Hepatocyte (in vitro differentiated cells): Measurements from ENCODE around the gene FBXO10. TPM values are rescaled to one million over a fixed set of nuclear protein-coding genes. Genes with fewer than 3 reads are reported as not detected.

Experiments
- DNase-seq: peaks from one replicate; pipeline ENCODE4 v3.0.0-alpha.2; 2016; ENCODE audit warnings: low spot score
- H2AFZ ChIP-seq: fragments of 200-600 bp; sonication (generic); 2 replicates; pipeline ENCODE4 v1.6.0; 2016; ENCODE audit warnings: antibody characterized with exemption, mild to moderate bottlenecking
- H3K27ac ChIP-seq: fragments of 200-600 bp; sonication (generic); 2 replicates; pipeline ENCODE4 v1.5.1; 2016; ENCODE audit warnings: mild to moderate bottlenecking
- H3K27me3 ChIP-seq: fragments of 200-600 bp; sonication (generic); 2 replicates; pipeline ENCODE4 v1.6.1; 2016
- H3K36me3 ChIP-seq: fragments of 200-600 bp; sonication (generic); replicated peaks from 2 replicates; pipeline ENCODE4 v1.5.1; 2016; ENCODE audit warnings: low read depth; ENCODE audit not compliant: insufficient read depth
- H3K4me1 ChIP-seq: fragments of 200-600 bp; sonication (generic); 2 replicates; pipeline ENCODE4 v1.5.1; 2016; ENCODE audit warnings: mild to moderate bottlenecking, moderate library complexity; ENCODE audit not compliant: insufficient read depth
- H3K4me2 ChIP-seq: fragments of 200-600 bp; sonication (generic); 2 replicates; pipeline ENCODE4 v1.6.0; 2016
- H3K4me3 ChIP-seq: fragments of 200-600 bp; sonication (generic); 2 replicates; pipeline ENCODE4 v1.5.1; 2016; ENCODE audit warnings: mild to moderate bottlenecking
- H3K79me2 ChIP-seq: fragments of 200-600 bp; sonication (generic); 2 replicates; pipeline ENCODE4 v1.6.0; 2017; ENCODE audit warnings: mild to moderate bottlenecking
- H3K9me2 ChIP-seq: fragments of 200-600 bp; sonication (generic); replicated peaks from 2 replicates; pipeline ENCODE4 v1.6.0; 2017; ENCODE audit warnings: mild to moderate bottlenecking; ENCODE audit not compliant: insufficient read depth
- H3K9me3 ChIP-seq: fragments of 200-600 bp; sonication (generic); 2 replicates; pipeline ENCODE4 v1.5.1; 2016; ENCODE audit warnings: low read depth, mild to moderate bottlenecking
- H4K20me1 ChIP-seq: fragments of 200-600 bp; sonication (generic); 2 replicates; pipeline ENCODE4 v1.6.0; 2016; ENCODE audit warnings: mild to moderate bottlenecking; ENCODE audit not compliant: insufficient read depth, poor library complexity, severe bottlenecking
- CTCF ChIP-seq: fragments of 200-600 bp; sonication (generic); IDR thresholded peaks from 2 replicates; pipeline ENCODE4 v1.5.1; 2016; ENCODE audit warnings: antibody characterized with exemption, mild to moderate bottlenecking; ENCODE audit not compliant: poor library complexity
- EZH2 ChIP-seq: fragments of 200-600 bp; sonication (generic); IDR thresholded peaks from 2 replicates; pipeline ENCODE4 v1.6.1; 2016; ENCODE audit warnings: antibody characterized with exemption, mild to moderate bottlenecking, borderline replicate concordance
- EZH2phosphoT487 ChIP-seq: fragments of 200-600 bp; sonication (generic); IDR thresholded peaks from one replicate; pipeline ENCODE4 v1.6.1; 2018; ENCODE audit warnings: antibody characterized with exemption, mild to moderate bottlenecking, low read depth, moderate library complexity; ENCODE audit not compliant: unreplicated experiment, severe bottlenecking
- WGBS: methylation state at CpG from one replicate; pipeline ENCODE4 v1.1.6; 2016; ENCODE audit warnings: low lambda C conversion rate; ENCODE audit errors: missing lambda C conversion rate; 5-methylcytosine and 5-hydroxymethylcytosine counted together
- polyA plus RNA-seq: library from polyadenylated mRNA; unstranded; fragments of >200 nt; fragmentation: Nextera tagmentation; extraction: Ambion mirVana; gene quantifications from 2 replicates; pipeline ENCODE4 v1.2.1, GENCODE V29; 2016
- total RNA-seq: library from RNA; depleted of rRNA; stranded (reverse); fragments of >200 nt; gene quantifications from 2 replicates; pipeline ENCODE4 v1.2.3, GENCODE V29; 2014

The FBXO10 gene
- total and polyA plus RNA-seq, 2 experiments from 2014 or later = 7.4 to 12.5 TPM

DNA sequence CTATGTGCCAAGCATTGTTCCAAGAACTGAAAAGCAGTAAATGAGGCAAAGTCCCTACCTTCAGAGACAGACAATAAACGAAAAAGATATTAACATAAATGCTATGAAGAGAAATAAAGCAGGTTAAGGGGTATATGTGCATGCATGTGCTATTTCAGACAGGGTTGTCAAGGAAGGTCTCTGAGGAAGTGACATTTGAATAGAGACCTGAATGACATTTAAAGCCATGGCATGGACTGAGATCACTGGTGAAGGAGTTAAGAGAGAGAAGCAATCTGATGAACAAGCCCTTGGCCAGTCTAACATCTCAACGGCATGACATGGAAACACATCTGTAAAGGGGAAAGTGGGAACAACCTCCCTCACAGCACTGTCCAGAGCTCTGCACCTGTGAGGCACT, 14.5 kb downstream of the FBXO10 start:
- no peak for DNase-seq

DNA sequence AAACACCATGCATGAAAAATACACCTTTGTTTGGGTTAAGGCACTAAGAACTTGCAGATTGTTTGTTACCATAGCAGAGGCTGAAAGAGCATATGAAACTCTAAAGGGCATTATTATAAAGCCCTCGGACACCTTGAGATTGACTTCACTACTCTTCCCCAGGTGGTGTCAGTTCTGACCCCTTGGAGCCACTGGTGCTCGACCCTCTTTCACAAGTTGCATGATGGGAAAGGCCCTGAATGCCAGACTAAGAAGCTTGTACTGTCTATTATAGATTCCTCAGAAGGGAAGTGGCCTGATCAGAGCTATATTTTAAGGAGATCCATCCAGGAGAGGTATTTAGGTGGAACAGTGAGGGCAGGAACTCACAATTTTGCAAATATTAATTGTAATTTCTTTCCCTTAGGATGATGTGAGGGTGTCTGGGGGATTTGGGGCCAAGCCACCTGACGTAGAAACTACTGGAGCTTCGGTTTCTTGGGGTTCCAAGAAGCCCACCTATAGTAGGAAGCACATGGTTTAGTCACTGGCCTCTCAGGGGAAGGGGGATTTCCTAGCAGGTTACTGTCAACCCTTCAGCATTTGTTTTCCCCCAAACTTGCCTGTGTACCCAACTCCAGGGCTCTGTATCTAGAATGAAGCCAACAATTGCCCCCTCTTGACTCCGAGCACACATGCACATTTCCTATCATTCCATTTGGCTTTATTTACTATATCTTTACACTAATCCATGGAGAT, 16.2 kb downstream of the FBXO10 start:
- Histone ChIP-seq H3K4me3 (no peak overlapping the region), H3K27ac (no peak overlapping the region), H3K36me3 (no peaks in the 10 kb centered on the region), H3K79me2 (peaks cover 2% of the 10 kb centered on the region), H3K27me3 (no peaks in the 10 kb centered on the region), H3K4me2 (no peak overlapping the region), H3K9me3 (no peaks in the 10 kb centered on the region), H3K4me1 (no peaks in the 10 kb centered on the region), H3K9me2 (no peaks in the 10 kb centered on the region), H4K20me1 (no peaks in the 10 kb centered on the region), H2AFZ (no peak overlapping the region)
- TF ChIP-seq EZH2 = no peak
- no peak for TF ChIP-seq CTCF
- TF ChIP-seq EZH2phosphoT487 = no peak
- DNase-seq = no peak
- 94% methylated on average over 5 of the region's 5 CpGs for WGBS

More for the DNA sequence above, 14.5 kb downstream of the FBXO10 start:
- Histone ChIP-seq H3K27ac (no peak overlapping the region), H3K4me1 (no peaks in the 10 kb centered on the region), H3K36me3 (no peaks in the 10 kb centered on the region), H3K4me3 (no peak overlapping the region), H4K20me1 (no peaks in the 10 kb centered on the region), H2AFZ (no peak overlapping the region), H3K9me2 (no peaks in the 10 kb centered on the region), H3K27me3 (no peaks in the 10 kb centered on the region), H3K4me2 (no peak overlapping the region), H3K79me2 (peaks cover 2% of the 10 kb centered on the region), H3K9me3 (no peaks in the 10 kb centered on the region)
- 86% methylated on average over 2 of the region's 2 CpGs for WGBS
- no peak for TF ChIP-seq CTCF
- TF ChIP-seq EZH2phosphoT487 = no peak
- no peak for TF ChIP-seq EZH2

GRCh38 chr9:37559125-37559524, 17.1 kb downstream of the FBXO10 start:
- Histone ChIP-seq H4K20me1 (no peaks in the 10 kb centered on the region), H3K4me2 (no peak overlapping the region), H3K4me3 (no peak overlapping the region), H3K79me2 (peaks cover 2% of the 10 kb centered on the region), H3K36me3 (no peaks in the 10 kb centered on the region), H2AFZ (no peak overlapping the region), H3K9me3 (no peaks in the 10 kb centered on the region), H3K27me3 (no peaks in the 10 kb centered on the region), H3K27ac (no peak overlapping the region), H3K9me2 (no peaks in the 10 kb centered on the region), H3K4me1 (no peaks in the 10 kb centered on the region)
- TF ChIP-seq EZH2 (no peak), EZH2phosphoT487 (no peak), CTCF (no peak)
- WGBS = 86% methylated on average over 1 of the region's 1 CpG
- DNase-seq = no peak

GRCh38 chr9:37555786-37556185, 20.4 kb downstream of the FBXO10 start:
- Histone ChIP-seq H2AFZ (no peak overlapping the region), H3K79me2 (no peaks in the 10 kb centered on the region), H3K9me3 (no peaks in the 10 kb centered on the region), H3K4me2 (no peak overlapping the region), H3K9me2 (no peaks in the 10 kb centered on the region), H3K4me1 (no peaks in the 10 kb centered on the region), H3K27me3 (no peaks in the 10 kb centered on the region), H3K4me3 (no peak overlapping the region), H3K36me3 (no peaks in the 10 kb centered on the region), H4K20me1 (no peaks in the 10 kb centered on the region), H3K27ac (no peak overlapping the region)
- no peak for TF ChIP-seq CTCF
- TF ChIP-seq EZH2phosphoT487 = no peak
- TF ChIP-seq EZH2 = no peak
- no peak for DNase-seq
